Uterus (tissue), 4 donors: ENCODE measurements around the gene NUBP1. TPM values are rescaled to one million over a fixed set of nuclear protein-coding genes. Genes with fewer than 3 reads are reported as not detected.

Experiments used
- DNase-seq, 2 donors: peaks; one replicate each; pipeline ENCODE4 v3.0.0-alpha.2; 2019 to 2020
- H3K27ac ChIP-seq, 2 donors: fragments of 200-600 bp; sonication (generic); 1 replicate in 1 of 2; 2 replicates in 1 of 2; pipeline ENCODE4 v1.5.1; 2016 to 2018
- H3K27me3 ChIP-seq, 2 donors: fragments of 200-600 bp; sonication (generic); one replicate each; pipeline ENCODE4 v1.5.1; 2018 to 2019; ENCODE audit warnings: control low read depth in 1 of 2
- H3K36me3 ChIP-seq, 2 donors: fragments of 200-600 bp; sonication (generic); one replicate each; pipeline ENCODE4 v1.5.1; 2019; ENCODE audit warnings: control low read depth in 1 of 2
- H3K4me1 ChIP-seq, 2 donors: fragments of 200-600 bp; sonication (generic); one replicate each; pipeline ENCODE4 v1.5.1; 2018 to 2019; ENCODE audit warnings: control low read depth in 1 of 2
- H3K4me3 ChIP-seq, 2 donors: fragments of 200-600 bp; sonication (generic); 1 replicate in 1 of 2; 2 replicates in 1 of 2; pipeline ENCODE4 v1.5.1; 2018 to 2019; ENCODE audit warnings: mild to moderate bottlenecking in 1 of 2
- H3K9me3 ChIP-seq, 2 donors: fragments of 200-600 bp; sonication (generic); one replicate each; pipeline ENCODE4 v1.5.1; 2019; ENCODE audit warnings: control low read depth in 1 of 2
- POLR2A ChIP-seq, 2 donors: fragments of 450-650 bp; IDR thresholded peaks; one replicate each; pipeline ENCODE4 v1.6.1; 2016; ENCODE audit warnings: antibody characterized with exemption in 2 of 2, mild to moderate bottlenecking in 1 of 2, moderate library complexity in 1 of 2
- intact Hi-C: fragments of 100-400 bp; cut with DNase I; formaldehyde crosslinking; loops from one replicate; pipeline ENCODE4 v1.15.1; 2023; ENCODE audit warnings: low total_unique reads
- small RNA-seq: library from RNA; depleted of rRNA; stranded (forward); fragments of <200 nt; gene quantifications from one replicate; pipeline ENCODE3, GENCODE V24; 2016
- total RNA-seq, 4 donors: library from RNA; depleted of rRNA in 3 of 4; stranded (reverse); fragments of >200 nt in 3 of 4; gene quantifications; one replicate each; pipeline versions ENCODE4 v1.1.0 to v1.2.4, GENCODE V29; 2014 to 2023
- TF ChIP-seq, protein P1 (sequence below), 4 experiments: fragments of 200-600 bp in 2 of 4; fragments of 450-650 bp in 2 of 4; sonication (generic) in 2 of 4; IDR thresholded peaks; one replicate each; pipeline ENCODE4 v1.5.1; 2016 to 2019; ENCODE audit warnings: antibody characterized with exemption in 4 of 4, mild to moderate bottlenecking in 2 of 4, moderate library complexity in 1 of 4
- donor health status: DM: yes; HTN: yes; CAD: no.

The NUBP1 gene
- total RNA-seq, 4 donors from 2014 or later = 13.8 to 46.2 (median 26.7) TPM

DNA sequence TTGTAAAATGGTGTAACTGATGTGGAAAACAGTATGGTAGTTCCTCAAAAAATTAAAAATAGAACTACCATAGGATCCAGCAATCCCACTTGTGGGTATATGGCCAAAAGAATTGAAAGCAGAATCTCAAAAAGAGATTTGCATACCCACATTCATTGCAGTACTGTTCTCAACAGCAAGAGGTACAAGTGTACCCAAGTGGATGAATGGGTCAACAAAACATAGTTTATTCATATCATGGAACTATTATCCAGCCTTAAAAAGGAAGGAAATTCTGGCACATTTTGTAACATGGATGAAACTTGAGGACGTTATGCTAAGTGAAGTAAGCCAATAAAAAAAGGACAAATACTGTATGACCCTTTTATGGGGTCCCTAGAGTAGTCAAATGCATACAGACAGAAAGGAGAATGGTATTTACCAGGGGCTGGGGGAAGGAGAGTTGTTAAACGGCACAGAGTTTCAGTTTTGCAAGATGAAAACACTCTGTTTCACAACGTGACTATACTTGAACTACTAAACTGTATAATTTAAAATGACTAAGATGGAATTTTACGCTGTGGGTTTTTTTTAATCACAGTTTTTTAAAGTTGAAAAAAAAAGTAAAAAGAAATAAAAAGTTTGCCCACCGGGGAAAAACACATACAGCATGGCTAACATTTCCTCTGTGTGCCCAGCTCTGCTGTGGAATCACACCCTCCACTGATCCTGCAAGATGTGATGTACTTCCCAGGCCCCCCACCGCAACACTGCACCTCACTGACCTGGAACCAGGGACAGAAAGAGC, 68.9 kb downstream of the NUBP1 start:
- Histone ChIP-seq H3K36me3 (no peaks in the 10 kb centered on the region), H3K27me3 (no peaks in the 10 kb centered on the region), H3K4me1 (no peaks in the 10 kb centered on the region), H3K4me3 (no peak overlapping the region), H3K27ac (no peak overlapping the region), H3K9me3 (no peaks in the 10 kb centered on the region)
- DNase-seq = no peak
- no peak for TF ChIP-seq POLR2A (IDR thresholded peaks at IDR 0.05)
- TF ChIP-seq, protein P1, sequence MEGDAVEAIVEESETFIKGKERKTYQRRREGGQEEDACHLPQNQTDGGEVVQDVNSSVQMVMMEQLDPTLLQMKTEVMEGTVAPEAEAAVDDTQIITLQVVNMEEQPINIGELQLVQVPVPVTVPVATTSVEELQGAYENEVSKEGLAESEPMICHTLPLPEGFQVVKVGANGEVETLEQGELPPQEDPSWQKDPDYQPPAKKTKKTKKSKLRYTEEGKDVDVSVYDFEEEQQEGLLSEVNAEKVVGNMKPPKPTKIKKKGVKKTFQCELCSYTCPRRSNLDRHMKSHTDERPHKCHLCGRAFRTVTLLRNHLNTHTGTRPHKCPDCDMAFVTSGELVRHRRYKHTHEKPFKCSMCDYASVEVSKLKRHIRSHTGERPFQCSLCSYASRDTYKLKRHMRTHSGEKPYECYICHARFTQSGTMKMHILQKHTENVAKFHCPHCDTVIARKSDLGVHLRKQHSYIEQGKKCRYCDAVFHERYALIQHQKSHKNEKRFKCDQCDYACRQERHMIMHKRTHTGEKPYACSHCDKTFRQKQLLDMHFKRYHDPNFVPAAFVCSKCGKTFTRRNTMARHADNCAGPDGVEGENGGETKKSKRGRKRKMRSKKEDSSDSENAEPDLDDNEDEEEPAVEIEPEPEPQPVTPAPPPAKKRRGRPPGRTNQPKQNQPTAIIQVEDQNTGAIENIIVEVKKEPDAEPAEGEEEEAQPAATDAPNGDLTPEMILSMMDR (IDR thresholded peaks at IDR 0.05) = no peak
- intact Hi-C loops = no loop called here

DNA sequence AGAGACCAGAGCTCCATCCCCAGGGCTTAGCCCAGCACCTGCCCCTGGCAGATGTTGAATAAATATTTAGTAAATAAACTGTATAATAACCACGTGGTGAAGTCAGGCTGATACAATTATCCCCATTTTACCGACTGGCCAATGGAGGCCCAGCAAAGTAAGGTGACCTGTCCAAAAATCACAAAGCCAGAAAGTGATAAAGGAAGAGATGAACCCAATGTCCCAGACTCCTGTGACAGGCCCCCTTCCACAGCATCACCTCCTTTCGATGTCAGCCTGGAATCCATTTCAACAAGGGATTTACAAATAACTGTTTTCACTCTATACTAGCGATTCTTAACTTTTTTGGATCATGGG, 69.4 kb downstream of the NUBP1 start:
- Histone ChIP-seq H3K4me3 (no peak overlapping the region), H3K36me3 (no peaks in the 10 kb centered on the region), H3K9me3 (no peaks in the 10 kb centered on the region), H3K27ac (no peak overlapping the region), H3K4me1 (peaks cover 0 to under 1% of the 10 kb centered on the region in 2 donors), H3K27me3 (no peaks in the 10 kb centered on the region)
- intact Hi-C loops = no loop called here
- no peak for DNase-seq
- no peak for TF ChIP-seq POLR2A (IDR thresholded peaks at IDR 0.05)
- TF ChIP-seq, protein P1 (IDR thresholded peaks at IDR 0.05) = no peak

DNA sequence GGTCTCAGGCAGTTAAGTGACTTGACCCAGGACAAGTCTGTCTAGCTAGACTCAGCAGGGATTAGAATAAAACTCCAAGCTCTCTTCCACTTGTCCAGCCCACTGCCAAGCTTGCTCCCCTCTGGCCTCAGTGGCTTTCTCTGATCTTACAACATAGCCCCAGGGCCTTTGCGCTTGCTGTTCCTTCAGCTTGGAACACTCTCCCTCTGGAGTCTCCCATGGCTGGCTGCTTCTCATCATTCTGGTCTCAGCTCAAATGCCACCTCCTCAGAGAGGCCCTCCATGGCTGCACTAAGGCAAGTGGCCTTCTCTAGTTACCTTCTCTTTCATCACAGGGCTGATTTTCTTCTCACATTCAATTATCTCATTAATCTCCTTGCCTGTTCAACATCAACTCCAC, 73.9 kb downstream of the NUBP1 start:
- intact Hi-C loops = no loop called here

DNA sequence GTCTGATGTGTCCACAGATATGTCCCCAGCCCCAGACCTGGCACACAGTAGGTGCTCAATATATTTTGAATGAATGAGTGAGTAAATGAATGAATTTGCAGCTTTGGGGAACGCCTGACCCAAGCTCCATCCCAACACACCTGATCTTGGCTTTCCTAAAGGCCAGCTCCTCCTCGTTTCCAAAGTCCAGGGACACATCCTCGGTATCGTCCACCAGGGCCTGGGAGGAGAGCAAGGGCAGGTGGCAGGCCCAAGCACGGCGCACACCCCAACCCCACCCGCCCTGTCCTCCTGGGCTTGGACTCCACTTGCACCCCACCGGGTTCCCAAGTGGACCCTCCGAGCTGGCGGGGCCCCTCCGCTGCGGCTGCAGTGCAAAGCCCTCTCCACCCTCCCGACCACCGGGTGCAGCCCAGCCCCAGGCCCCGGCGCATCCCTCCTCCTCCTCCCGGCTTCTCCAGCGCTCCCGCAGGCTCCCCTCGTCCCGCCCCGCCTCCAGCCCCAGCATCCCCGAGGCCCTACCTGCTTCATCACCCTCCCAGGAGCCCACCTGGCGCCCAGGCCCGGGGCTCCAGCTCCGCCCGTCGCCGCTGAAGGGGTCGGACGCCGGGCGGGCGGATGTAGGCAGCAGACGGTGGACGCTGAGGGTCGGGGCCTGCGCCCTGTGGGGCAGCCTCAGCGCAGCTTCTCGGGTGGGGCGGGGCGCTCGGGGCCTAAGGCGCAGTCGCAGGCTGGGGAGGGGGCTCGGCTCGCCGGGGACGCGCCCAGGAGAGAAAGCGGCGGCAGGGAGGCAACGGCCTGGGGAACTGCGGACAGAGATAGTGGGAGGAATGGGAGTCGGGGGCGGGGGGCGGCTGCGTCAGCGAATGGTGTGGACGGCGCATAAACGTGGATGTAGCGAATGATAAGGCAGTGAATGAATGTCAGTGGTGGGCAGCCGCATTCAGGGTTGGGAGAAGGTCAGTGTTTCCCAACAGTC, 74.6 kb downstream of the NUBP1 start, which contains the start of gene TVP23A:
TSS of gene TVP23A (minus strand) at position 832 of the 979 bp plus-strand sequence. CDS start at position 531, 301 bp downstream.
- DNase-seq = peak in 1 of 2 donors; percentile 21
- Histone ChIP-seq H3K27ac (peak within 1 kb of the TSS in 1 of 2 donors; percentile 33), H3K36me3 (no peaks in the 10 kb centered on the region), H3K9me3 (no peaks in the 10 kb centered on the region), H3K4me1 (peaks cover 0 to 3% of the 10 kb centered on the region in 2 donors), H3K4me3 (peak within 1 kb of the TSS; percentile 2 to 39), H3K27me3 (peaks cover 0 to 3% of the 10 kb centered on the region in 2 donors)
- TF ChIP-seq, protein P1 (IDR thresholded peaks at IDR 0.05) = no peak
- no peak for TF ChIP-seq POLR2A (IDR thresholded peaks at IDR 0.05)
- intact Hi-C loops = no loop called here

More for the DNA sequence above, 73.9 kb downstream of the NUBP1 start:
- TF ChIP-seq, protein P1 (IDR thresholded peaks at IDR 0.05) = no peak
- TF ChIP-seq POLR2A (IDR thresholded peaks at IDR 0.05) = no peak
- DNase-seq = no peak
- Histone ChIP-seq H3K27me3 (peaks cover 0 to 3% of the 10 kb centered on the region in 2 donors), H3K36me3 (no peaks in the 10 kb centered on the region), H3K4me1 (peaks cover 0 to 3% of the 10 kb centered on the region in 2 donors), H3K27ac (no peak overlapping the region), H3K4me3 (no peak overlapping the region), H3K9me3 (no peaks in the 10 kb centered on the region)

Small RNAs within 50 kb of the gene (small RNA-seq; reads per million reads assigned to genes)
- gene MTND4LP24 = not detected
- not detected for gene MTND6P33

Other genes with a start within 250 kb of the NUBP1 start
- gene EMP2, start 163.2 kb upstream of the NUBP1 start, total RNA-seq = 10 to 100 TPM; 16.4 to 88.3 (median 32.1) TPM
- under 1 TPM in 1 of 4 donors, not detected in 3; 0.62 TPM for gene TEKT5, start 48.9 kb upstream of the NUBP1 start, total RNA-seq
- gene TVP23A, start 75.0 kb downstream of the NUBP1 start, total RNA-seq = 1 to 10 TPM in 2 of 4 donors, under 1 TPM in 1, not detected in 1; 0.29 to 8.0 (median 7.6) TPM
- 10 to 100 TPM in 2 of 4 donors, 1 to 10 TPM in 2; 7.1 to 48.3 (median 18.8) TPM for gene CIITA, start 133.4 kb downstream of the NUBP1 start, total RNA-seq
- gene DEXI, start 198.6 kb downstream of the NUBP1 start, total RNA-seq = 10 to 100 TPM; 15.6 to 70.2 (median 42.6) TPM
- gene CLEC16A, start 200.7 kb downstream of the NUBP1 start, total RNA-seq = 10 to 100 TPM in 3 of 4 donors, 1 to 10 TPM in 1; 7.6 to 65.6 (median 28.0) TPM